HS-27A (cell line): ENCODE data around the gene NOC4L.

ENCODE experiments used
- DNase-seq: peaks from one replicate; pipeline ENCODE4 v3.0.0-alpha.2; 2012; ENCODE audit warnings: low read depth, missing footprints

The NOC4L gene

DNA sequence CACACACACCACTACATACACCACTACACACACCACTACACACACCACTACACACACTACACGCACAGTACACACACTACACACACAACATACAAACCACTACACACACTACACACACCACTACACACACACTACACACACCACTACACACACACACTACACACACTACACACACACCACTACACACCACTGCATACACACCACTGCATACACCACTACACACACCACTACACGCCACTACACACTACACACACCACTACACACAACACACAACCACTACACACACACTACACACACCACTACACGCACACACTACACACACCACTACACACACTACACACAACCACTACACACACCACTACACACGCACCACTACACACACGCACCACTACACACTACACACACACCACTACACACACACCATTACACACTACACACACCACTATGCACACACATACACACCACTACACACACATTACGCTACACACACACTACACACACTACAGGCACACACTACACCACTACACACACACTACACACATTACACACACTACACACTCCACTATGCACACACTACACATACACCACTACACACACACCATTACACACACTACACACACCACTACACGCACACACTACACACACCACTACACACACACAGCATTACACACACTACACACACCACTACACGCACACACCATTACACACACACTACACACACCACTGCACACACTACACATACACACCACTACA is 12.5 kb downstream of the NOC4L start:
- no peak for DNase-seq

DNA sequence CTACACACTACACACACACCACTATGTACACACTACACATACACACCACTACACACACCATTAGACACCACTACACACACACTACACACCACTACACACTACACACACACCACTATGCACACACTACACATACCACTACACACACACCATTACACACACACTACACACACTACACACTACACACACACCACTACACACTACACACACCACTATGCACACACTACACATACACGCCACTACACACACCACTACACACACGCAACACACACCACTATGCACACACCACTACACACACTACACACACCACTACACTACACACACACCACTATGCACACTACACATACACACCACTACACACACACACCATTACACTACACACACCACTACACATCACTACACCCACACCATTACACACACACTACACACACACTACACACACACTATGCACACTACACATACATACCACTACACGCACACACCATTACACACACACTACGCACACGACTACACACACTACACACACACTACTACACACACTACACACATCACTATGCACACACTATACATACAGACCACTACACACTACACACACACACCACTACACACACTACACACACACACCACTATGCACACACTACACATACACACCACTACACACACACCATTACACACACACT is 13.6 kb downstream of the NOC4L start:
- DNase-seq = no peak

DNA sequence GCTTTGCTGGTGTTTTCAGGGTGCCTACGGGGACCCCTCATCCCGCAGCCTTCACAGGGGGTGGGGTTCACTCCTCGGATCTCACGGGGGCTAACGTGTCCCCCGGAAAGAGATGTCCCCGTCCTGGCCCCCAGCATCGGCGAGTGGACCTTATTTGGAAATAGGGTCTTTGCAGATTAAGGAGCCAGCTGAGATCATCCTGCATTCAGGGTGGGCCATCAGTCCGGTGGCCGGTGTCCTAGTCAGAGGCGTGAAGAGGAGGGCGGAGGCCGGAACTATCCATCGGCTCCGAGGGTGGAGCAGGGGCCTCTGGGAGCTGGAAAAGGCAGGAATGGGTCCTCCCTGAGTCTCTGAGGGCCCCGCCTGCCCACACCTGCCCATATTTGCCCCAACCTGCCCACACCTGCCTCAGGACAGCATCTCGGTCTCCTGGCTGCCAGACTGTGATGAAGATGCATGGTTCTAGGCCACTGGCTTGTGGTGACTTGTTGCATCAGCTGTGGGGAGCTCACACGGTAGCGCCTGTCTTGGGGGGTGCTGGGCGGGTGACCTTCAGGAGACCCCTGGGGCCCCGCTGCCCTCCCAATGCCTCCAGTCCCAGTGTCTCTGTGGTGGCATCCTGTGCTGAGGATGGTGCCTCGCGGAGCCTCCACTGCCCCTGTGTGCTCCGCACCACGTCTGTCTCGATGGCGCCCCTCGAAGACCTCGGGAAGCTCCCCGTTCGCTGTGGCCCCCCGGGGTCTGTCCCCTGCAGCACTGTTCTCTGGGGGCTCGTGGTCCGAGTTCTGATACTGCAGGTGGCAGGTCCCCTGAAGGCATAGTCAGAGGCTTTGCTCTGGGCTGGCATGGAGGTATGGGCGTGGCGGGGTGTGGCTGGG is 14.7 kb downstream of the NOC4L start:
- DNase-seq = no peak

DNA sequence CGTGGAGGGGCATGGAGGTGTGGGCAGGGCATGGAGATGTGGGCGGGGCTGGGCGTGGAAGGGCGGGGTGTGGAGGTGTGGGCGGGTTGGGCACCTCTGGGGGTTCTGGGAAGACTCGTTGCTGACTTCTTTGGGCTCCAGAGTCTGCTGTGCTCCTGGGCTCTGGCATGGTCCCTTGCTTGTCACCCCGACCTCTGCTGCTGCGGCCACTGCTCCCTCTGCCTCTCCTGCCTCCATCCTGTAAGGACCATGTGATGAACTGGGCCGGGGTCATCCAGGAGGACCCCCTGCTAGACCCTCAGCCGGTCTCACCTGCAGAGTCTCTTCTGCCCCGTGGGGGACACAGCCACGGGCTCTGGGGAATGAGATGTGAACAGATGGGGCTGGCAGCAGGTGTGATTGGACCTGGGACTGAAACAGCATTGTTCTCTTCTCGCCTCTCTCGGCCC is 15.3 kb downstream of the NOC4L start:
- DNase-seq = no peak

DNA sequence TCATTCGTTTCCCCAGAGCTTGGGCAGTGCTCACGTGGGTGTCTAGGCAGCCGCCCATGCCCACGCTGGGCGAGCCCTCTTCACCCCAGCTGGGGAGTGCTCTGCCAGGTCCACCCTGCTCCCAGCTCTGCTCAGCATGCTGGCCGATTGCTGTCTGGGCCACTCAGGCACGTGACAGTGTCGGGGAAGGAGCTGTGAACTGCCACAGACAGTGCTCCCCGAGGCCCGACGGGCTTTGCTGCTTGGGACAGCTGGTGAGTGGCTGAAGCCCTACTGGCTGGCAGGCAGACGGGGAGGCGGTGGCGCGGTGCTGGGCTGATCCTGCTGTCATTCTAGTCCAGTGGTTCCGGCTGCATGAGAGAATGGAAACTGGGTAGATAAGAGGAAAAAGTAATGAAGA is 15.8 kb downstream of the NOC4L start:
- no peak for DNase-seq

DNA sequence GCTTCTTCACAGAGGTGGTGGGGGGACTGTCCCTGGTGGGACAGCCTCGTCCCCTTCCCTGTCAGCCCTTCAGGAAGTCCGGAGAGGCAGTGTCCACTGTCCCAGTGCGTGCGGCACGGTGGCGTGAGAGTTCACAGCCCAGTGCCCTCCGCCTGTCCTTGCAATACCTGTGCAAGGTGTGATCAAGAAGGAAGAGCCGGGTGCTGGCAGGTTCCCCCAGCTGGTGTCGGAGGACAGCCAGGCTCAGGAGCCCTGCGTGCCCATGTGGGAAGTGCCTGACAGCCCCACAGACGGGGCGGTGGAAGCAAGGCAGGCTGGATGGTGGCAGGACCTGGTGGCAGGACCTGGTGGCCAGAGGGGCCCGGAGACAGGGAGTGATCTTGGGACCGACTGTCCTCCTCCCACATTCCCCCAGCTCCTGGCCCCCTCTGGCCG is 16.4 kb downstream of the NOC4L start:
- no peak for DNase-seq

DNA sequence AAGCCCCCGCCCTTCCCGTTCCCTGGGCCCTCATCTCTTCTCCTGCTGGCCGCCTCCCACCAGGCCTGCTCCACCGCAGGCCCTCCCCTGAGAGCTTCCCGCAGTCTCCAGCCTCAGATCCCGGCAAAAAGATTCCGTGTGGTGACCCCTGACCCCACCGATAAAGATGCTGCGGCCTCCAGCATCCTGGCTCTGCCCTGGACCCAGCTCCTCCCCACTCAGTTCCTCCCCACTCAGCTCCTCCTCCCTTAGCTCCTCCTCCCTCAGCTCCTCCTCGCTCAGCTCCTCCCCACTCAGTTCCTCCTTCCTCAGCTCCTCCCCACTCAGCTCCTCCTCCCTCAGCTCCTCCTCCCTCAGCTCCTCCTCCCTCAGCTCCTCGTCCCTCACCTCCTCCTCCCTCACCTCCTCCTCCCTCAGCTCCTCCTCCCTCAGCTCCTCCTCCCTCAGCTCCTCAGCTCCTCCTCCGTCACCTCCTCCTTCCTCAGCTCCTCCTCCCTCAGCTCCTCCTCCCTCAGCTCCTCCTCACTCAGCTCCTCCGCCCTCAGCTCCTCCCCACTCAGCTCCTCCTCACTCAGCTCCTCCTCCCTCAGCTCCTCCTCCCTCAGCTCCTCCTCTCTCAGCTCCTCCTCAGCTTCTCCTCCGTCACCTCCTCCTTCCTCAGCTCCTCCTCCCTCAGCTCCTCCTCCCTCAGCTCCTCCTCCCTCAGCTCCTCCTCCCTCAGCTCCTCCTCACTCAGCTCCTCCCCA is 17.0 kb downstream of the NOC4L start:
- no peak for DNase-seq

DNA sequence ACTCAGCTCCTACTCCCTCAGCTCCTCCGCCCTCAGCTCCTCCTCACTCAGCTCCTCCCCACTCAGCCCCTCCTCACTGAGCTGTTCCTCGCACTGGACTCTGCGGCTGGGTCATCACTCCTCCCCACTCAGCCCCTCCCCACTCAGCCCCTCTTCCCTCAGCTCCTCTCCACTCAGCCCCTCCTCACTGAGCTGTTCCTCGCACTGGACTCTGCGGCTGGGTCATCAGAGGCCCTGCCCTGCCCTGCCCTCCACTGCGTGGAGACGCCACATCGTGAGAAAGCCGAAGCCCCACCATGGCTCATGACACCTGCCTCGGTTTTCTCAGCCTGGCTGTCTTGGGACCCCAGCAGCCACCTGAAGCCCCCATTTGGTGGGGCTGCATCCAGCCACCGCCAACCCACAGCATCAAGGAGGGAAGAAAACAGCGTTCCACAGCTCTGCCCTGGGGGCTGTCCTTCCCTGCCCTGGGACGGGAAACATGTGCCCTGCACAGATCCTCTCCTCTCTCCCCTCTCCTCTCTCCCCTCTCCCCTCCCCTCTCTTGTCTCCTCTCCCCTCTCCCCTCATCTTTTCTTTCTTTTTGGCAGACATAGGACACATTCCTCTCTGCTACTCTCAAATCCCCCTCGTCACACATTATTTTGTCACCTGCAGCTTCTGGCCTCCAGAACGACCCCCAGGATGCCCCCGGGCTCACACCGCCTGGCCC is 17.7 kb downstream of the NOC4L start:
- no peak for DNase-seq

DNA sequence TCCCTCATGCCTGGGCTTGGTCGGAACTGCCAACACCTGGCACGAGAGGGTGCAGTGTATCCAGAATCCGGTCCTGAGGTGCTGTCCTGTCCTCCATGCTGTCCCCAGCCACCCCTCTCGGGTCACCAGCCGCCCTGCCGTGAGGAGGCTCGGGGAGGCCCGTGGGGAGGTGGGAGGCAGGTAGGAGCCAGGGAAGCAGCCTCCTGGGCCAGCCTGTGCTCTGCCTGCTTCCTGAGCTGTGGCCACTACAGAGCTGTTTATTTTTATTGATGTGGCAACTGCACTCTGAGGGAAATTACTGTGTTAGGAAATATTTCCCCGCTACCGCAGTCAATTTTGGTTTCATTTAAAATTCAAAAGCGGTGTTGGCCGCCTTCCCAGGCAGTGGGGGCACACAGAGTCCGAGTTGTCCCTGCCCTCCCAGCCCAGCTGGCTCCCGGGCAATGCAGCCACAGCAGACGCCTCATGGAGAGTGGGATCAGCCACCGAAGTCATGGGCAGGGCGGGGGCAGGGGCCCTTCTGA is 18.3 kb downstream of the NOC4L start:
- no peak for DNase-seq

DNA sequence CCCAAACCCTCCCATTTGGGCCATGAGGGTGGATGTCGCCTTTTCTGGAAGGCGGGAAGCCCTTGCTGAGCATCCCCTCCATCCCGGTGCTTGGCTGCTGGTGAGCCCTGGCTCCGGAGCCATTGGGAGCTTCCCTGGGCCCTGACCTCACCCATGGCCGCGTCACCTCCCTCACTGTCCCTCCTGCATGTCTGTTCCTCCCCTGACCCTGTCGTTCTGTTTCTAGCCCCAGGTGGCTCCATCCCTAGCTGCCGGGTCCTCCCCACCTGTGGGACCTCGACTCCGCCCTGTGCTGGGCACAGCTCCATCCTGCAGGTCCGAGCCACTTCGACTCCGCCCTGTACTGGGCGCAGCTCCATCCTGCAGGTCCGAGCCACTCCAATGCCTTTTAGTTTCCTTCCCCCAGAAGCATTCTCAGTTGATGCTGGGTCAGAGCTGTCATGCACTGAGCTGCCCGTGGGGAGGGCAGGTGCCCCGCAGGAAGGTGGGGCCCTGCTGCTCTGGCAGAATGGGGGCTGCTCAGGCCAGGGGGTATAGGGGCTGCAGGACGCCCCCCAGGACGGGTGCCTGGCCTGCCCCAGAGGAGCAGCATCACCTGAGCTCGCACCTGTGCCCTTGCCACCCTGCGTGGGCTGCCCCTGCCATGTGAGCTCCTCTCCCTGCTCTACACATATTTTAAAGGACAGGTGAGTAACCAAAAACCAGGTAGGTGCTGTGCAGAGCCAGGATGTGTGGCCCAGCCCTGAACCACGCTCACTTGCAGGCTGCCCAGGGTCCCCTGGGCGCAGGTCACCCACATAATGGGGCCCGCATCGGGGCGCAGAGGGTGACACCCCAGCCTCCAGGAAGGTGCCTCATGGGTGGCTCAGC is 19.0 kb downstream of the NOC4L start:
- no peak for DNase-seq

DNA sequence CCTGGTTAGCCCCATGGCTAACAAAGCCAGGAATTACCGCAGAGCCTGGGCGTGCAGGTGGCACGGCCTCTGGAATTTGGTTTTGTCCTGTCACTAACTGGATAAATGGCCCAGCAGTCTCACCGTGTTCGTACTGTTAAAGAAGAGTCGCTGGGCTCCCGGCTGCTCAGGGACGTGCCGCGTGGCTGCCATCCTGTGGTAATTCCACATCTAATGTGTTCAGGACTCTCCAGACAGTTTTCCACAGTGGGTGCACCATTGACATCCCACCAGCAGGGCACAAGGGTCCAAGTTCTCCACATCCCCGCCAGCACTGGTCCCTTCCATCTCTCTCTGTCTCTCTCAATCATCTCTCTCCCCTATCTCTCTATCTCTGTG is 19.6 kb downstream of the NOC4L start:
- no peak for DNase-seq

DNA sequence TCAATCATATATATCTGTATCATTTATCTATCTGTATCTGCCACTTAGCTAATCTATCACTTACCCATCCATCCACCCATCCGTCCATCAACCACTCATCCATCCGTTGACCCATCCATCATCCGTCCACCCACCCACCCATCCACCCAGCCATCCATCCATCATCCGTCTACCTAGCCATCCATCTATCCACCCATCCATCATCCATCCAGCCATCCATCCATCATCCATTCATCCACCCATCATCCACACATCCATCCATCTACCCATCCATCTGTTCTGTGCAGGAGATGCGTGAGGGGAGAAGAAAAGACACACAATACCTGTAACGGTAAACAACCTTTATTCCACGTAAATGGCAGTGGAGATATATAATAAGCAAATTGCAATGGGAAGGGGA is 20.2 kb downstream of the NOC4L start:
- no peak for DNase-seq

DNA sequence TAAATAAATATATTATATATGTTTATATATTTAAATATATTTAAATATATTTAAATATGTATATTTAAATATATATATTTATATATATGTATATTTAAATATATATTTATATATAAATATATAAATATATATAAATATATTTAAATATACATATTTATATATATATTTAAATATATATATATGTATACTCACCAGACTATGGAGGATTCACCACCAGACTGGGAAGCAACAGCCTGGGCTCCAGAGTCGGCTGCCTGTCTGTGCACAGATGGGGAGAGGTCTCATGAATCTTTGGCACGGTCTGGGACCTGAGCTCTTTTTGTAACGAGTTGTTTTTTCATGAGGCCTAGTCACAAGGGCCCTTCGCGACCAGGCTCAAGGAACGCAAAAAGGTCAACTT is 21.3 kb downstream of the NOC4L start:
- DNase-seq = no peak

DNA sequence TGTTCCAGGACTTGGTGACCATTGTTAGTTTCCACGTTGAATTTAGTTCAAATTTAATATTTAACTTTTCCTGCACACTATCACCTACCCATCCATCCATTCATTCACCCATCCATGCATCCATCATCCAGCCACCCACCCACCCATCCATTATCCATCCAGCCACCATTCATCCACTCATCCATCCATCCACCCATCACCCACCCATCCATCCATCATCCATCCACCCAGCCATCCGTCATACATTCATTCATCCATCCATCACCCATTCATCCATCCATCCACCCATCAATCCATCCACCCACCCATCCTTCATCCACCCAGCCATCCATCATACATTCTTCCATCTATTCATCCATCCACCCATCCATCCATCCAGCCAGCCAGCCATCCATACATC is 21.8 kb downstream of the NOC4L start:
- DNase-seq = no peak

DNA sequence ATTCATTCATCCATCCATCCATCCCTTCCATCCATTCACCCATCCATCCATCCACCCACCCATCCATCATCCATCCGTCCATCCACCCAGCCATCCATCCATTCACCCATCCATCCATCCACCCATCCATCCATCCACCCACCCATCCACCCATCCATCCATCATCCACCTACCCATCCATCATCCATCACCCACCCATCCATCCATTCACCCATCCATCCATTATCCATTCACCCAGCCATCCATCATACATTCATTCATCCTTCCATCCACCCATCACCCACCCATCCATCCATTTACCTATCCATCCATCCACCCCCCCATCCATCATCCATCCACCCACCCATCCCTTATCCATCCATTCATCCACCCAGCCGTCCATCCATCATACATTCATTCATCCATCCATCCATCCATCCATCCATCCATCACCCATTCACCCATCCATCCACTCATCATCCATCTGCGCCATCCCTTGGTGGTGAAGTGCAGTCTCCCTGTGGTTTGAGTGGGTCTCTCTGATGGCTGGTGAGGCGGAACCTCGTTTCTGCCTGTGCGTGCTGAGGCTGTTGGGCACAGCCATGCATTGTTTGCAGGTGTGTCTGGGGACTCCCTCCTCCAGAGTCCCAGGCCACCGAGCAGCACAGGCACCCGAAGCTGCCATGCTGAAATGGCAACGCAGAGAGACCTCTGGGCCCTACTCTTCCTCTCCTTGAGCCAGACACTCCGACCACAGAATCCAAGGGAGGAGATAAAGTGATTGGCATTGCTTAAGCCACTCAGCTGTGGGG is 22.7 kb downstream of the NOC4L start:
- no peak for DNase-seq

DNA sequence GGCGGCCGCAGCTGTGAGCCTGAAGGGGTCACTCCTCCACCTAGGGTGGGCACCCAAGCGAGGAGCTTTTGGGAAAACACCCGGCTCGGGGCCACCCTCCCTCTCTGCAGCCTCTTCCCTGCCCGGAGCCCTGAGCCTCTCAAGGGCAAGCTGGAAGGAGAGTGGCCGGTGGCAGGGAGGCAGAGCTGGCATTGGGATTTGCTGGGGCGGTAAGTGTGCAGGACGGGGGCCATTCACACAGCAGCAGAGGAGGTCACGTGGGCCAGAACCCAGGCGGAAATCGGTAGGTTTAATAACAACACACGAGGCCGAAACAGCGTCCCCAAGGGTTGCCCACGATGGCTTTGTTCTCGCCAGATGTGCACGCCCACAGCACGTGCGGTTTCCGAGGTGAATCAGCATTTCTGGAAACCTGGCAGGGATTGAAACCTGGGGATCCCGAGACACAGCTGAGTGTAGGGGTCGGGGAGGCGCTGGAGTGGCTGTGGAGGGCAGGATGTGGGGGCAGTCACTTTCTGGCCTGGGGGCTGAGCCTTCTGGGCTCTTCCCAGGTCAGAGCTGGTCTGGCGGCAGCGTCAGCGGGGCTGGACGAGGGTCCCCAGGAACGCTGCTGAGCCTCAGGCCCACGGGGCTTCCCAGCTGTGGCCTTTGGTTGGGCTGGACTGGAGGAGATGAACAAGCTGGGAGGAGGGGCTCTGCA is 23.5 kb downstream of the NOC4L start:
- no peak for DNase-seq

DNA sequence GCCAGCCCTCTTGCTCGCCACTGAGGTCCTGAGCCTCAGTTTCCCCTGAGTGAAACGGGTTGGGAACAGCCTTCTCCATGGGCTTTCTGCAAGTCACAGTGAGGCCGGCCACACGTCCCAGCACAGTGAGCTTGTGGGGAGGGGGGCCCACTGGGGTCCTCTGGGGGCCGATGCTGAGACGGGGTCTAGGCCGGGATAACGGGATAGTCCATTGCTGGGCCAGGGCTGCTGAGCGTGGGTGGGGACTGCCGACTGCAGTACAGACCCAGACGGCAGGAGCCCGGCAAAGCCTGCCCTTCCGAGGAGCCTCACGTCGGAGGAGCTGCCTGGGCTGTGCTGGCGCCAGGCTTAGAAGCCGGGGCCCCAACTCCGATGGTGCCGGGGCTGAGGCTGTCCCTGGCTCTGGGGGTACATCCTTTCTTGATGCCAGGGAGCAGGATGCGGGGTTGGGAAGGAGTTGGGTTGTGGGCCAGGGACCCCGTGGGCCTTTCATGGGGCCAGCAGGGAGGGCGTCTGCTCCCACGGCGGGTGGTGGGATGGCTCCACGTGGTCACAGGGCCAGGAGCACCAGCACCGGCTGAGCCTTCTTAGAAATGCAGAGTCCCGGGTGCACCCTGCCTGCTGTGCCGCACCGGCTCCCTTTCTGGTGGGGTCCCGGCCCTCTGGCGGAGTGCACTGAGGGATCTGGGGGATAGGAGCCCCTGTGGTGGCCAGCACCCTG is 24.2 kb downstream of the NOC4L start:
- DNase-seq = no peak

DNA sequence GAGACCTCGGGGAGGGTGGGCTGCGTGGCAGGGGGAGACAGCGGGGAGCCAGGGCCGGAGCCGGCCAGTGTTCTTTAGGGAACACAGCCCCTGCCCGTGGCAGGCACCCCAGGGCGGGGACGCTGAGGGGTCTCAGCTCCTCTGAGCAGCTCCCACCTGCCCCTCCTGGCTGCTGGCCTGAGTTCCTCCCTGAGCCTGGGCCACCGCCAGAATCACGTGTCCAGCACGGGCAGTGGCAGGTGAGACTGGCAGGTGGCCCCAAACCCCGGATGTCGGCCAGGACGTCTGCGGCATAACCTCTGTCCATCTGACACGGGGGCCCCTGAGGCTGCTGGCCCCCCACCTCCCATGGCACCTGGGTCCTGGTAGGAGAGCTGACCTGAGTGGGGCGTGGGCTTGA is 25.1 kb downstream of the NOC4L start:
- no peak for DNase-seq
